Endodermal cell (in vitro differentiated cells): ENCODE measurements around the gene VAC14. TPM values are rescaled to one million over a fixed set of nuclear protein-coding genes. Genes with fewer than 3 reads are reported as not detected.
A peak's percentile ranks its signal among the peaks of the same experiment; 100 is the strongest.

Source experiments
- DNase-seq: peaks from one replicate; pipeline ENCODE4 v3.0.0-alpha.2; 2017
- H3K27ac ChIP-seq: 2 replicates; pipeline ENCODE4 v1.5.1; 2013; ENCODE audit warnings: mild to moderate bottlenecking, low read depth, low read length, moderate library complexity
- H3K27me3 ChIP-seq: 2 replicates; pipeline ENCODE4 v1.6.1; 2013; ENCODE audit warnings: mild to moderate bottlenecking, low read length, moderate library complexity; ENCODE audit not compliant: insufficient read depth, control insufficient read depth, poor library complexity, severe bottlenecking
- H3K36me3 ChIP-seq: 2 replicates; pipeline ENCODE4 v1.7.0; 2013; ENCODE audit warnings: mild to moderate bottlenecking, low read length, moderate library complexity; ENCODE audit not compliant: control insufficient read depth, insufficient read depth
- H3K4me1 ChIP-seq: one replicate; pipeline ENCODE4 v1.7.0; 2013; ENCODE audit warnings: low read length; ENCODE audit not compliant: control insufficient read depth, insufficient read depth
- H3K4me3 ChIP-seq: 2 replicates; pipeline ENCODE4 v1.5.1; 2013; ENCODE audit warnings: mild to moderate bottlenecking, low read length, moderate library complexity
- H3K9ac ChIP-seq: 2 replicates; pipeline ENCODE4 v1.6.1; 2013; ENCODE audit warnings: mild to moderate bottlenecking, low read length, moderate library complexity; ENCODE audit not compliant: poor library complexity, severe bottlenecking; ENCODE audit errors: extremely low read depth
- H3K9me3 ChIP-seq: 2 replicates; pipeline ENCODE4 v1.6.1; 2013; ENCODE audit warnings: mild to moderate bottlenecking, low read length, moderate library complexity; ENCODE audit not compliant: control insufficient read depth
- H3K27ac Mint-ChIP-seq: 2 replicates; pipeline ENCODE4 v1.8.0; 2020; ENCODE audit warnings: mixed read lengths
- H3K27me3 Mint-ChIP-seq: 2 replicates; pipeline ENCODE4 v1.8.0; 2021; ENCODE audit warnings: mild to moderate bottlenecking, mixed read lengths; ENCODE audit not compliant: insufficient read depth
- H3K36me3 Mint-ChIP-seq: 2 replicates; pipeline ENCODE4 v1.8.0; 2020; ENCODE audit warnings: low read depth, mixed read lengths
- H3K4me1 Mint-ChIP-seq: 2 replicates; pipeline ENCODE4 v1.8.0; 2020; ENCODE audit warnings: mixed read lengths
- H3K4me3 Mint-ChIP-seq: 2 replicates; pipeline ENCODE4 v1.8.0; 2020; ENCODE audit warnings: mild to moderate bottlenecking, moderate library complexity, mixed read lengths
- H3K9me3 Mint-ChIP-seq: 2 replicates; pipeline ENCODE4 v1.8.0; 2020; ENCODE audit warnings: mild to moderate bottlenecking, mixed read lengths
- WGBS, 2 experiments: methylation state at CpG; one replicate each; pipeline versions ENCODE4 v1.1.5 to v1.1.7; 2013; ENCODE audit warnings: missing lambda C conversion rate in 2 of 2, mixed read lengths in 1 of 2; ENCODE audit not compliant: insufficient coverage in 1 of 2, insufficient read length in 1 of 2; 5-methylcytosine and 5-hydroxymethylcytosine counted together
- total RNA-seq, 2 donors: library from RNA; stranded (reverse); fragmentation: NEBNext Ultra II Directional in 1 of 2; extraction: Animal tissue kit (Norgen Biotek cat#: 25700) in 1 of 2; gene quantifications; 2 replicates in 1 of 2; 3 replicates in 1 of 2; pipeline ENCODE4 v1.2.1, GENCODE V29; 2021
- TF ChIP-seq, protein P1 (sequence below): fragments of 200-600 bp; sonication (generic); conservative IDR thresholded peaks from 2 replicates; pipeline ENCODE4 v1.5.0; 2021; ENCODE audit warnings: antibody characterized with exemption, mild to moderate bottlenecking

The VAC14 gene
- total RNA-seq, 2 donors from 2014 or later, result 47.5 to 48.7 TPM

- H3K27me3 Mint-ChIP-seq, result no peaks in the 10 kb centered on the region
Observed at GRCh38 chr16:70728150-70728549, 72.8 kb downstream of the VAC14 start.

GRCh38 chr16:70726892-70727361 is 74.0 kb downstream of the VAC14 start:
- WGBS, 2 experiments, result 96 to 100% methylated on average over 3 to 6 of the region's 9 CpGs
- no peaks in the 10 kb centered on the region for H3K4me1 ChIP-seq
- DNase-seq, result no peak
- H3K27ac Mint-ChIP-seq, result no peak overlapping the region
- H3K4me1 Mint-ChIP-seq, result no peaks in the 10 kb centered on the region
- H3K27me3 ChIP-seq, result no peaks in the 10 kb centered on the region
- H3K36me3 ChIP-seq, result no peaks in the 10 kb centered on the region
- no peak overlapping the region for H3K9ac ChIP-seq
- no peaks in the 10 kb centered on the region for H3K9me3 ChIP-seq
- H3K27ac ChIP-seq, result peak overlapping the region; percentile 88
- no peaks in the 10 kb centered on the region for H3K27me3 Mint-ChIP-seq
- H3K4me3 Mint-ChIP-seq, result no peak overlapping the region
- H3K4me3 ChIP-seq, result no peak overlapping the region
- TF ChIP-seq, protein P1, sequence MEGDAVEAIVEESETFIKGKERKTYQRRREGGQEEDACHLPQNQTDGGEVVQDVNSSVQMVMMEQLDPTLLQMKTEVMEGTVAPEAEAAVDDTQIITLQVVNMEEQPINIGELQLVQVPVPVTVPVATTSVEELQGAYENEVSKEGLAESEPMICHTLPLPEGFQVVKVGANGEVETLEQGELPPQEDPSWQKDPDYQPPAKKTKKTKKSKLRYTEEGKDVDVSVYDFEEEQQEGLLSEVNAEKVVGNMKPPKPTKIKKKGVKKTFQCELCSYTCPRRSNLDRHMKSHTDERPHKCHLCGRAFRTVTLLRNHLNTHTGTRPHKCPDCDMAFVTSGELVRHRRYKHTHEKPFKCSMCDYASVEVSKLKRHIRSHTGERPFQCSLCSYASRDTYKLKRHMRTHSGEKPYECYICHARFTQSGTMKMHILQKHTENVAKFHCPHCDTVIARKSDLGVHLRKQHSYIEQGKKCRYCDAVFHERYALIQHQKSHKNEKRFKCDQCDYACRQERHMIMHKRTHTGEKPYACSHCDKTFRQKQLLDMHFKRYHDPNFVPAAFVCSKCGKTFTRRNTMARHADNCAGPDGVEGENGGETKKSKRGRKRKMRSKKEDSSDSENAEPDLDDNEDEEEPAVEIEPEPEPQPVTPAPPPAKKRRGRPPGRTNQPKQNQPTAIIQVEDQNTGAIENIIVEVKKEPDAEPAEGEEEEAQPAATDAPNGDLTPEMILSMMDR, result no peak
- H3K9me3 Mint-ChIP-seq, result no peaks in the 10 kb centered on the region
- peaks cover 23% of the 10 kb centered on the region for H3K36me3 Mint-ChIP-seq

More at GRCh38 chr16:70728150-70728549, 72.8 kb downstream of the VAC14 start:
- no peaks in the 10 kb centered on the region for H3K4me1 ChIP-seq
- H3K36me3 ChIP-seq, result no peaks in the 10 kb centered on the region
- no peaks in the 10 kb centered on the region for H3K27me3 ChIP-seq
- no peak for DNase-seq
- H3K27ac ChIP-seq, result no peak overlapping the region
- H3K9me3 ChIP-seq, result no peaks in the 10 kb centered on the region
- Mint-ChIP-seq H3K4me1 (no peaks in the 10 kb centered on the region), H3K36me3 (peaks cover 20% of the 10 kb centered on the region), H3K4me3 (no peak overlapping the region), H3K27ac (no peak overlapping the region), H3K9me3 (no peaks in the 10 kb centered on the region)
- 90 to 98% methylated on average over 7 to 9 of the region's 9 CpGs for WGBS, 2 experiments
- TF ChIP-seq, protein P1, result no peak
- no peak overlapping the region for H3K4me3 ChIP-seq
- H3K9ac ChIP-seq, result no peak overlapping the region

GRCh38 chr16:70725912-70726828 is 74.8 kb downstream of the VAC14 start:
- Histone ChIP-seq H3K9me3 (no peaks in the 10 kb centered on the region), H3K4me1 (no peaks in the 10 kb centered on the region), H3K9ac (no peak overlapping the region), H3K36me3 (no peaks in the 10 kb centered on the region), H3K27ac (peak overlapping the region; percentile 88), H3K27me3 (no peaks in the 10 kb centered on the region), H3K4me3 (no peak overlapping the region)
- H3K4me3 Mint-ChIP-seq, result no peak overlapping the region
- no peaks in the 10 kb centered on the region for H3K4me1 Mint-ChIP-seq
- peaks cover 26% of the 10 kb centered on the region for H3K36me3 Mint-ChIP-seq
- TF ChIP-seq, protein P1, result no peak
- 94% methylated on average over 19 to 31 of the region's 31 CpGs for WGBS, 2 experiments
- no peaks in the 10 kb centered on the region for H3K9me3 Mint-ChIP-seq
- H3K27ac Mint-ChIP-seq, result peak overlapping the region; percentile 73
- no peak for DNase-seq
- no peaks in the 10 kb centered on the region for H3K27me3 Mint-ChIP-seq
